HepG2 (cell line): ENCODE measurements around the gene TM4SF18. TPM values are rescaled to one million over a fixed set of nuclear protein-coding genes. Genes with fewer than 3 reads are reported as not detected.

Source experiments
- ATF7 ChIP-seq, 2 experiments: fragments of 450-650 bp in 1 of 2; sonication (generic) in 1 of 2; formaldehyde crosslinking in 1 of 2; IDR thresholded peaks; 2 replicates each; pipeline versions ENCODE4 v1.4.0 to v1.6.1; 2016 to 2020; ENCODE audit warnings: antibody characterized with exemption in 1 of 2, mild to moderate bottlenecking in 1 of 2, missing genetic modification reagents in 1 of 2
- MAF1 ChIP-seq: sonication (generic); formaldehyde crosslinking; IDR thresholded peaks from 2 replicates; pipeline ENCODE4 v1.5.0; 2020; ENCODE audit warnings: missing genetic modification reagents, borderline replicate concordance
- NR3C1 ChIP-seq: sonication (generic); formaldehyde crosslinking; IDR thresholded peaks from 2 replicates; pipeline ENCODE4 v1.4.0; 2020; ENCODE audit warnings: missing genetic modification reagents
- TFDP2 ChIP-seq: sonication (generic); formaldehyde crosslinking; IDR thresholded peaks from 2 replicates; pipeline ENCODE4 v1.4.0; 2020; ENCODE audit warnings: missing genetic modification reagents
- ZBTB40 ChIP-seq, 2 experiments: fragments of 450-650 bp in 1 of 2; sonication (generic) in 1 of 2; formaldehyde crosslinking in 1 of 2; IDR thresholded peaks; 2 replicates each; pipeline versions ENCODE4 v1.6.1 to v1.8.0; 2016 to 2022; ENCODE audit warnings: antibody characterized with exemption in 1 of 2, mild to moderate bottlenecking in 1 of 2, missing genetic modification reagents in 1 of 2
- ZIK1 ChIP-seq: sonication (generic); formaldehyde crosslinking; IDR thresholded peaks from 2 replicates; pipeline ENCODE4 v1.5.0; 2020; ENCODE audit warnings: mild to moderate bottlenecking, low read depth, missing genetic modification reagents, borderline replicate concordance
- polyA plus RNA-seq, 8 experiments: library from polyadenylated mRNA; depleted of rRNA in 3 of 8; stranded (reverse) in 7 of 8; unstranded in 1 of 8; fragments of >200 nt; fragmentation: Illumina TruSeq in 4 of 8; extraction: Trizol in 4 of 8; gene quantifications; 2 replicates each; pipeline versions ENCODE4 v1.2.1 to v1.2.3, GENCODE V29; 2011 to 2016; ENCODE audit warnings: low read depth in 4 of 8, missing spikeins in 1 of 8, mixed read lengths in 1 of 8; ENCODE audit not compliant: insufficient read depth in 1 of 8
- total RNA-seq, 5 experiments: library from RNA; depleted of rRNA; stranded (reverse); fragments of >200 nt; fragmentation: Illumina TruSeq; extraction: Trizol; gene quantifications; 2 replicates each; pipeline ENCODE4 v1.2.3, GENCODE V29; 2016; ENCODE audit warnings: low read depth in 1 of 5
- TF ChIP-seq, protein P1 (sequence below): sonication (generic); formaldehyde crosslinking; conservative IDR thresholded peaks from 2 replicates; pipeline ENCODE4 v1.8.0; 2022; ENCODE audit warnings: mild to moderate bottlenecking, moderate library complexity, missing genetic modification reagents
- TF ChIP-seq, protein P2 (sequence below): sonication (generic); formaldehyde crosslinking; IDR thresholded peaks from 2 replicates; pipeline ENCODE4 v1.4.0; 2020; ENCODE audit warnings: missing genetic modification reagents

The TM4SF18 gene
- total and polyA plus RNA-seq, 2 of the 13 experiments (the other 11 are each of a cell fraction or from before 2014, with no cell fraction given): 0.15 TPM; not detected in 1

DNA sequence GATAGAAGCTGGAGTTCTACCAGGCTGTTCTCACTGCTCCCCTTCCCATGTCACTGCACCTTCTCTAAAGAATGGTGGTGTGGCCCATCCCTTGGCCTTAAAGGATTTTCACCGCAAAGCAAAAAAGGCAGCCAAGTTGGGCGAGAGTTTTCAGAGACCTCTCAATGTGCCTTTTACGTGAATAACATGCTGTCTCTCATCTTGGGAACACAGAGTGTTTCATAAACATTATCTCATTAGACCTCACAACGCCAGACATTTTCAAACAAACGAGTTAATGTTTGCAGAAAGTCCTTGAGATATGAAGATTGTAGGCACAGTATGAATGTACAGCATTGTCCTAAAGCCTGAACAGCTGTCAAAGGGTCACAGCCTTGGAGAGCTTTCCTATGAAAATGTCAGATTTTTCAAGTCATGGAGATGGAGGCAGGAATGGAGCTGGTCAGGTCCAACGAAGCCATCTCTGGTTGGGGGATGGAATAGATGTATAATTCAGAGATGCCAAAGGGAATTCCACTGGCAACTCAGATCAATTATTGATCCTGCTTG lies 22.7 kb upstream of the TM4SF18 start (continued):
- TF ChIP-seq ZBTB40 (IDR thresholded peaks at IDR 0.05): no peak
- TF ChIP-seq ZBTB40 (CRISPR knock-in tag; IDR thresholded peaks at IDR 0.05): no peak
- TF ChIP-seq TFDP2 (CRISPR knock-in tag): peak; percentile 65
- TF ChIP-seq NR3C1: no peak
- TF ChIP-seq, protein P1, sequence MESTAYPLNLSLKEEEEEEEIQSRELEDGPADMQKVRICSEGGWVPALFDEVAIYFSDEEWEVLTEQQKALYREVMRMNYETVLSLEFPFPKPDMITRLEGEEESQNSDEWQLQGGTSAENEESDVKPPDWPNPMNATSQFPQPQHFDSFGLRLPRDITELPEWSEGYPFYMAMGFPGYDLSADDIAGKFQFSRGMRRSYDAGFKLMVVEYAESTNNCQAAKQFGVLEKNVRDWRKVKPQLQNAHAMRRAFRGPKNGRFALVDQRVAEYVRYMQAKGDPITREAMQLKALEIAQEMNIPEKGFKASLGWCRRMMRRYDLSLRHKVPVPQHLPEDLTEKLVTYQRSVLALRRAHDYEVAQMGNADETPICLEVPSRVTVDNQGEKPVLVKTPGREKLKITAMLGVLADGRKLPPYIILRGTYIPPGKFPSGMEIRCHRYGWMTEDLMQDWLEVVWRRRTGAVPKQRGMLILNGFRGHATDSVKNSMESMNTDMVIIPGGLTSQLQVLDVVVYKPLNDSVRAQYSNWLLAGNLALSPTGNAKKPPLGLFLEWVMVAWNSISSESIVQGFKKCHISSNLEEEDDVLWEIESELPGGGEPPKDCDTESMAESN (CRISPR knock-in tag): peak; percentile 84
- no peak for TF ChIP-seq MAF1 (CRISPR knock-in tag)
- TF ChIP-seq ZIK1 (CRISPR knock-in tag): no peak
- TF ChIP-seq ATF7 (IDR thresholded peaks at IDR 0.05): no peak; the same call in 1 of the 2 replicates
- peak; percentile 51; the same call in 1 of the 2 replicates for TF ChIP-seq ATF7 (CRISPR knock-in tag; IDR thresholded peaks at IDR 0.05)
- TF ChIP-seq, protein P2, sequence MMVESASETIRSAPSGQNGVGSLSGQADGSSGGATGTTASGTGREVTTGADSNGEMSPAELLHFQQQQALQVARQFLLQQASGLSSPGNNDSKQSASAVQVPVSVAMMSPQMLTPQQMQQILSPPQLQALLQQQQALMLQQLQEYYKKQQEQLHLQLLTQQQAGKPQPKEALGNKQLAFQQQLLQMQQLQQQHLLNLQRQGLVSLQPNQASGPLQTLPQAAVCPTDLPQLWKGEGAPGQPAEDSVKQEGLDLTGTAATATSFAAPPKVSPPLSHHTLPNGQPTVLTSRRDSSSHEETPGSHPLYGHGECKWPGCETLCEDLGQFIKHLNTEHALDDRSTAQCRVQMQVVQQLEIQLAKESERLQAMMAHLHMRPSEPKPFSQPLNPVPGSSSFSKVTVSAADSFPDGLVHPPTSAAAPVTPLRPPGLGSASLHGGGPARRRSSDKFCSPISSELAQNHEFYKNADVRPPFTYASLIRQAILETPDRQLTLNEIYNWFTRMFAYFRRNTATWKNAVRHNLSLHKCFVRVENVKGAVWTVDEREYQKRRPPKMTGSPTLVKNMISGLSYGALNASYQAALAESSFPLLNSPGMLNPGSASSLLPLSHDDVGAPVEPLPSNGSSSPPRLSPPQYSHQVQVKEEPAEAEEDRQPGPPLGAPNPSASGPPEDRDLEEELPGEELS: peak; percentile 98
